Vagina (tissue), 2 donors: Measurements from ENCODE around the gene TMEM81. TPM values are rescaled to one million over a fixed set of nuclear protein-coding genes. Genes with fewer than 3 reads are reported as not detected.

Experiments
- DNase-seq, 2 donors: peaks; one replicate each; pipeline ENCODE4 v3.0.0-alpha.2; 2017; ENCODE audit errors: extremely low spot score in 2 of 2
- H3K27ac ChIP-seq: fragments of 200-600 bp; sonication (generic); one replicate; pipeline ENCODE4 v1.5.1; 2019
- H3K27me3 ChIP-seq: fragments of 200-600 bp; sonication (generic); one replicate; pipeline ENCODE4 v1.5.1; 2019
- H3K36me3 ChIP-seq, 2 donors: fragments of 200-600 bp; sonication (generic); one replicate each; pipeline ENCODE4 v1.5.1; 2017 to 2019
- H3K4me1 ChIP-seq: fragments of 200-600 bp; sonication (generic); one replicate; pipeline ENCODE4 v1.5.1; 2019
- H3K4me3 ChIP-seq, 2 donors: fragments of 200-600 bp; sonication (generic); 1 replicate in 1 of 2; 2 replicates in 1 of 2; pipeline ENCODE4 v1.5.1; 2016 to 2019
- H3K9me3 ChIP-seq: fragments of 200-600 bp; sonication (generic); one replicate; pipeline ENCODE4 v1.5.1; 2019
- CTCF ChIP-seq, 3 experiments: fragments of 450-650 bp in 2 of 3; fragments of 200-600 bp in 1 of 3; sonication (generic) in 1 of 3; IDR thresholded peaks; one replicate each; pipeline ENCODE4 v1.5.1; 2017 to 2019; ENCODE audit warnings: antibody characterized with exemption in 3 of 3, mild to moderate bottlenecking in 2 of 3, moderate library complexity in 2 of 3
- POLR2A ChIP-seq, 2 donors: fragments of 450-650 bp; IDR thresholded peaks; one replicate each; pipeline ENCODE4 v1.6.1; 2017; ENCODE audit warnings: antibody characterized with exemption in 2 of 2, mild to moderate bottlenecking in 2 of 2, moderate library complexity in 2 of 2
- POLR2AphosphoS5 ChIP-seq, 2 donors: sonication (generic); formaldehyde crosslinking; IDR thresholded peaks; one replicate each; pipeline ENCODE4 v1.9.0; 2017; ENCODE audit warnings: antibody characterized with exemption in 2 of 2, mild to moderate bottlenecking in 2 of 2, low read depth in 1 of 2; ENCODE audit not compliant: insufficient read depth in 1 of 2
- intact Hi-C: fragments of 100-400 bp; cut with DNase I; formaldehyde crosslinking; loops from one replicate; pipeline ENCODE4 v1.15.1; 2023
- total RNA-seq: library from RNA; depleted of rRNA; stranded (reverse); fragments of >200 nt; gene quantifications from one replicate; pipeline ENCODE4 v1.2.3, GENCODE V29; 2016

The TMEM81 gene
- total RNA-seq, 1 donor from 2014 or later: 3.9 TPM

GRCh38 chr1:205109711-205110110 is 25.5 kb upstream of the TMEM81 start:
- no peaks in the 10 kb centered on the region for H3K4me1 ChIP-seq
- H3K27ac ChIP-seq: no peak overlapping the region
- intact Hi-C loops: loop anchor here (10.0 kb wide), 1 partner anchor 145 kb away; no protein-coding TSS in a partner anchor
- H3K4me3 ChIP-seq: no peak overlapping the region
- peaks cover 0 to 51% of the 10 kb centered on the region in 2 donors for H3K36me3 ChIP-seq
- H3K9me3 ChIP-seq: no peaks in the 10 kb centered on the region
- DNase-seq: no peak
- TF ChIP-seq CTCF (IDR thresholded peaks at IDR 0.05) (no peak), POLR2A (IDR thresholded peaks at IDR 0.05) (no peak), POLR2AphosphoS5 (IDR thresholded peaks at IDR 0.05; ENCODE audit: insufficient read depth in 1 of 2, low read depth in 1 of 2) (no peak)
- no peaks in the 10 kb centered on the region for H3K27me3 ChIP-seq

GRCh38 chr1:205109269-205109668 is 25.0 kb upstream of the TMEM81 start:
- Histone ChIP-seq H3K4me1 (no peaks in the 10 kb centered on the region), H3K27me3 (no peaks in the 10 kb centered on the region), H3K27ac (no peak overlapping the region), H3K9me3 (no peaks in the 10 kb centered on the region), H3K36me3 (peaks cover 0 to 51% of the 10 kb centered on the region in 2 donors), H3K4me3 (no peak overlapping the region)
- no peak for TF ChIP-seq POLR2A (IDR thresholded peaks at IDR 0.05)
- no peak for TF ChIP-seq CTCF (IDR thresholded peaks at IDR 0.05)
- intact Hi-C loops: no loop called here
- DNase-seq: no peak

- intact Hi-C loops: no loop called here
- Histone ChIP-seq H3K27ac (no peak overlapping the region), H3K36me3 (peaks cover 0 to 51% of the 10 kb centered on the region in 2 donors), H3K9me3 (no peaks in the 10 kb centered on the region), H3K4me3 (no peak overlapping the region), H3K4me1 (no peaks in the 10 kb centered on the region), H3K27me3 (no peaks in the 10 kb centered on the region)
- no peak for DNase-seq
- no peak for TF ChIP-seq POLR2A (IDR thresholded peaks at IDR 0.05)
- no peak for TF ChIP-seq POLR2AphosphoS5 (IDR thresholded peaks at IDR 0.05; ENCODE audit: insufficient read depth in 1 of 2, low read depth in 1 of 2)
- TF ChIP-seq CTCF (IDR thresholded peaks at IDR 0.05): no peak
These were observed 24.2 kb upstream of the TMEM81 start for GRCh38 chr1:205108464-205108863.

GRCh38 chr1:205107327-205107726 is 23.1 kb upstream of the TMEM81 start:
- DNase-seq: no peak
- H3K4me1 ChIP-seq: no peaks in the 10 kb centered on the region
- intact Hi-C loops: no loop called here
- no peak overlapping the region for H3K4me3 ChIP-seq
- no peaks in the 10 kb centered on the region for H3K9me3 ChIP-seq
- H3K27ac ChIP-seq: no peak overlapping the region
- peaks cover 0 to 46% of the 10 kb centered on the region in 2 donors for H3K36me3 ChIP-seq
- H3K27me3 ChIP-seq: no peaks in the 10 kb centered on the region
- TF ChIP-seq POLR2A (IDR thresholded peaks at IDR 0.05): no peak
- no peak for TF ChIP-seq CTCF (IDR thresholded peaks at IDR 0.05)
- TF ChIP-seq POLR2AphosphoS5 (IDR thresholded peaks at IDR 0.05; ENCODE audit: insufficient read depth in 1 of 2, low read depth in 1 of 2): no peak

GRCh38 chr1:205102404-205102803 is 18.1 kb upstream of the TMEM81 start:
- H3K4me1 ChIP-seq: no peaks in the 10 kb centered on the region
- no peaks in the 10 kb centered on the region for H3K9me3 ChIP-seq
- H3K36me3 ChIP-seq: peaks cover 8 to 83% of the 10 kb centered on the region in 2 donors
- no peak overlapping the region for H3K27ac ChIP-seq
- DNase-seq: no peak
- no peaks in the 10 kb centered on the region for H3K27me3 ChIP-seq
- no peak overlapping the region for H3K4me3 ChIP-seq
- intact Hi-C loops: no loop called here
- TF ChIP-seq POLR2AphosphoS5 (IDR thresholded peaks at IDR 0.05; ENCODE audit: insufficient read depth in 1 of 2, low read depth in 1 of 2) (no peak), POLR2A (IDR thresholded peaks at IDR 0.05) (no peak), CTCF (IDR thresholded peaks at IDR 0.05) (no peak)
